Measurements from ENCODE around the gene SHQ1. TPM values are rescaled to one million over a fixed set of nuclear protein-coding genes. Genes with fewer than 3 reads are reported as not detected.
"Not testable (repeated sequence)": the region's sequence is repeated elsewhere in the genome, so short reads cannot be mapped to it uniquely, and the experiment has no call there.

The SHQ1 gene
- total RNA-seq, 1 donor from 2014 or later = 20.7 TPM

- no peak for TF ChIP-seq CTCF (conservative IDR thresholded peaks at IDR 0.05)
- Mint-ChIP-seq H3K9me3 (no peaks in the 10 kb centered on the region), H3K4me1 (peaks cover 27% of the 10 kb centered on the region), H3K4me3 (no peak overlapping the region), H3K27me3 (ENCODE audit: low read depth) (no peaks in the 10 kb centered on the region), H3K36me3 (ENCODE audit: low read depth) (no peaks in the 10 kb centered on the region), H3K27ac (ENCODE audit: unreplicated experiment) (no peak overlapping the region)
- no peak for DNase-seq (ENCODE audit: low read depth, low spot score)
Observed at GRCh38 chr3:72722930-72723726, 125.1 kb downstream of the SHQ1 start.

GRCh38 chr3:72721683-72722381, 126.4 kb downstream of the SHQ1 start:
- Mint-ChIP-seq H3K27ac (ENCODE audit: unreplicated experiment) (peak overlapping the region; percentile 13), H3K27me3 (ENCODE audit: low read depth) (no peaks in the 10 kb centered on the region), H3K4me3 (no peak overlapping the region), H3K36me3 (ENCODE audit: low read depth) (peaks cover 3% of the 10 kb centered on the region), H3K4me1 (peaks cover 27% of the 10 kb centered on the region), H3K9me3 (no peaks in the 10 kb centered on the region)
- no peak for TF ChIP-seq CTCF (conservative IDR thresholded peaks at IDR 0.05)
- DNase-seq (ENCODE audit: low read depth, low spot score) = no peak

- H3K4me1 Mint-ChIP-seq = peaks cover 27% of the 10 kb centered on the region
Observed at GRCh38 chr3:72720566-72720965, 127.7 kb downstream of the SHQ1 start.

GRCh38 chr3:72719137-72719536, 129.1 kb downstream of the SHQ1 start:
- peaks cover 3% of the 10 kb centered on the region for H3K36me3 Mint-ChIP-seq (ENCODE audit: low read depth)
- H3K4me3 Mint-ChIP-seq = no peak overlapping the region
- no peak for TF ChIP-seq CTCF (conservative IDR thresholded peaks at IDR 0.05)
- H3K9me3 Mint-ChIP-seq = no peaks in the 10 kb centered on the region
- H3K4me1 Mint-ChIP-seq = peaks cover 27% of the 10 kb centered on the region
- DNase-seq (ENCODE audit: low read depth, low spot score) = no peak
- H3K27ac Mint-ChIP-seq (ENCODE audit: unreplicated experiment) = peak overlapping the region; percentile 75
- H3K27me3 Mint-ChIP-seq (ENCODE audit: low read depth) = no peaks in the 10 kb centered on the region

More at GRCh38 chr3:72720566-72720965, 127.7 kb downstream of the SHQ1 start:
- Mint-ChIP-seq H3K9me3 (no peaks in the 10 kb centered on the region), H3K27me3 (ENCODE audit: low read depth) (no peaks in the 10 kb centered on the region), H3K36me3 (ENCODE audit: low read depth) (peaks cover 3% of the 10 kb centered on the region), H3K27ac (ENCODE audit: unreplicated experiment) (no peak overlapping the region), H3K4me3 (no peak overlapping the region)
- DNase-seq (ENCODE audit: low read depth, low spot score) = no peak
- no peak for TF ChIP-seq CTCF (conservative IDR thresholded peaks at IDR 0.05)

- H3K9me3 Mint-ChIP-seq; H3K27ac Mint-ChIP-seq (ENCODE audit: unreplicated experiment); H3K4me3 Mint-ChIP-seq; H3K27me3 Mint-ChIP-seq (ENCODE audit: low read depth); H3K36me3 Mint-ChIP-seq (ENCODE audit: low read depth); H3K4me1 Mint-ChIP-seq; DNase-seq (ENCODE audit: low read depth, low spot score): not testable (repeated sequence)
Observed at GRCh38 chr3:72714135-72714534, 134.1 kb downstream of the SHQ1 start.

GRCh38 chr3:72710471-72710870, 137.8 kb downstream of the SHQ1 start:
- not testable (repeated sequence) for DNase-seq (ENCODE audit: low read depth, low spot score); H3K36me3 Mint-ChIP-seq (ENCODE audit: low read depth); H3K27me3 Mint-ChIP-seq (ENCODE audit: low read depth); H3K4me3 Mint-ChIP-seq; H3K4me1 Mint-ChIP-seq; H3K9me3 Mint-ChIP-seq; H3K27ac Mint-ChIP-seq (ENCODE audit: unreplicated experiment)

All from neural crest cell (in vitro differentiated cells).